Panc1 (cell line): ENCODE data around the gene UFD1. TPM values are rescaled to one million over a fixed set of nuclear protein-coding genes. Genes with fewer than 3 reads are reported as not detected.

Experiments used
- ATAC-seq: fragments of 200-7000 bp; cut with Tn5 transposase; 2 replicates; pipeline ENCODE4 v1.9.1; 2020; ENCODE audit warnings: mild to moderate bottlenecking, moderate library complexity
- BruUV-seq: library from RNA; stranded (reverse); fragments of 400-500 nt; replicated peaks from 2 replicates; lab custom pipeline; 2021; lab: Mats Ljungman, UMichigan
- CTCF ChIA-PET: fragments of 300-600 bp; sonication (Branson Sonifier 250); formaldehyde crosslinking; loops from one replicate; lab custom pipeline; 2022; ENCODE audit warnings: antibody characterized with exemption; lab: Charles Lee
- POLR2A ChIA-PET: fragments of 300-600 bp; sonication (Branson Sonifier 250); formaldehyde crosslinking; loops from one replicate; lab custom pipeline; 2022; ENCODE audit warnings: antibody characterized with exemption; lab: Charles Lee
- DNase-seq: peaks from one replicate; pipeline ENCODE4 v3.0.0-alpha.2; 2010; ENCODE audit warnings: low read depth, low spot score
- H3K27ac ChIP-seq: 2 replicates; pipeline ENCODE4 v1.5.1; 2011; ENCODE audit warnings: mild to moderate bottlenecking, low read length, inconsistent platforms
- H3K27me3 ChIP-seq: fragments of 200-500 bp; sonication (Bioruptor generic); 2 replicates; pipeline ENCODE4 v1.6.0; 2014; ENCODE audit warnings: low read length, inconsistent platforms; ENCODE audit not compliant: control insufficient read depth, insufficient read depth
- H3K36me3 ChIP-seq: fragments of 200-500 bp; sonication (Bioruptor generic); 2 replicates; pipeline ENCODE4 v1.5.1; 2014; ENCODE audit warnings: inconsistent platforms, mild to moderate bottlenecking, low read length, moderate library complexity; ENCODE audit not compliant: control insufficient read depth, insufficient read depth
- H3K4me1 ChIP-seq: 2 replicates; pipeline ENCODE4 v1.5.1; 2011; ENCODE audit warnings: inconsistent platforms, mild to moderate bottlenecking, low read length, moderate library complexity; ENCODE audit not compliant: control insufficient read depth, insufficient read depth
- H3K4me3 ChIP-seq, 2 experiments: 2 replicates each; pipeline ENCODE4 v1.5.1; 2011 to 2012; ENCODE audit warnings: low read depth in 2 of 2, low read length in 2 of 2, mild to moderate bottlenecking in 2 of 2, inconsistent platforms in 1 of 2, moderate library complexity in 1 of 2
- H3K9me3 ChIP-seq: fragments of 200-500 bp; sonication (Bioruptor generic); 2 replicates; pipeline ENCODE4 v1.5.1; 2014; ENCODE audit warnings: low read depth, mild to moderate bottlenecking, inconsistent platforms, low read length, moderate library complexity; ENCODE audit not compliant: control insufficient read depth, insufficient read depth
- CTCF ChIP-seq: fragments of 450-650 bp; IDR thresholded peaks from 2 replicates; pipeline ENCODE4 v1.5.1; 2017; ENCODE audit warnings: mild to moderate bottlenecking
- POLR2AphosphoS5 ChIP-seq: IDR thresholded peaks from 2 replicates; pipeline ENCODE4 v1.6.1; 2012; ENCODE audit warnings: mild to moderate bottlenecking, low read depth, low read length, moderate library complexity
- SIN3A ChIP-seq: IDR thresholded peaks from 2 replicates; pipeline ENCODE4 v1.6.1; 2012; ENCODE audit warnings: low read depth, mild to moderate bottlenecking, low read length, moderate library complexity, borderline replicate concordance; ENCODE audit not compliant: insufficient read depth
- TCF7L2 ChIP-seq: IDR thresholded peaks from 2 replicates; pipeline ENCODE4 v1.6.1; 2011; ENCODE audit warnings: mild to moderate bottlenecking, low read depth, low read length, inconsistent platforms
- in situ Hi-C: cut with HindIII; loops from 2 replicates; pipeline ENCODE4 v1.10.0; 2016; ENCODE audit warnings: low sequenced_read_pairs, low pct_unique_long_range_greater_than_20kb
- intact Hi-C: fragments of 100-400 bp; cut with micrococcal nuclease; formaldehyde crosslinking; loops from one replicate; pipeline ENCODE4 v1.10.0; 2022; ENCODE audit not compliant: unreplicated experiment
- total RNA-seq: library from RNA; stranded (reverse); gene quantifications from one replicate; pipeline ENCODE4 v1.2.1, GENCODE V29; 2021; ENCODE audit not compliant: unreplicated experiment
- TF ChIP-seq, protein P1 (sequence below), 2 experiments: IDR thresholded peaks; 2 replicates each; pipeline ENCODE4 v1.6.1; 2011 to 2012; ENCODE audit warnings: low read depth in 2 of 2, control low read depth in 1 of 2, low read length in 1 of 2, mild to moderate bottlenecking in 1 of 2, moderate library complexity in 1 of 2; ENCODE audit not compliant: insufficient read depth in 1 of 2

Gene UFD1
- total RNA-seq, 1 experiment from 2014 or later: 82.8 TPM

GRCh38 chr22:19518635-19519034, 39.6 kb upstream of the UFD1 start:
- no peak for ATAC-seq
- in situ Hi-C loops: no loop called here
- Histone ChIP-seq H3K9me3 (no peaks in the 10 kb centered on the region), H3K36me3 (no peaks in the 10 kb centered on the region), H3K27me3 (no peaks in the 10 kb centered on the region), H3K4me3 (no peak overlapping the region), H3K4me1 (no peaks in the 10 kb centered on the region), H3K27ac (no peak overlapping the region)
- no TSS peak for BruUV-seq
- CTCF ChIA-PET: no interaction called here
- DNase-seq: no peak
- intact Hi-C loops: no loop called here
- no peak for TF ChIP-seq SIN3A
- POLR2A ChIA-PET: no interaction called here

GRCh38 chr22:19517919-19518611, 39.1 kb upstream of the UFD1 start:
- no peaks in the 10 kb centered on the region for H3K27me3 ChIP-seq
- ATAC-seq: no peak
- intact Hi-C loops (no loop called here), in situ Hi-C loops (no loop called here)
- BruUV-seq: no TSS peak
- no peak overlapping the region for H3K4me3 ChIP-seq
- ChIA-PET POLR2A (no interaction called here), CTCF (no interaction called here)
- no peak overlapping the region for H3K27ac ChIP-seq
- TF ChIP-seq POLR2AphosphoS5: no peak
- TF ChIP-seq CTCF: no peak
- TF ChIP-seq, protein P1, sequence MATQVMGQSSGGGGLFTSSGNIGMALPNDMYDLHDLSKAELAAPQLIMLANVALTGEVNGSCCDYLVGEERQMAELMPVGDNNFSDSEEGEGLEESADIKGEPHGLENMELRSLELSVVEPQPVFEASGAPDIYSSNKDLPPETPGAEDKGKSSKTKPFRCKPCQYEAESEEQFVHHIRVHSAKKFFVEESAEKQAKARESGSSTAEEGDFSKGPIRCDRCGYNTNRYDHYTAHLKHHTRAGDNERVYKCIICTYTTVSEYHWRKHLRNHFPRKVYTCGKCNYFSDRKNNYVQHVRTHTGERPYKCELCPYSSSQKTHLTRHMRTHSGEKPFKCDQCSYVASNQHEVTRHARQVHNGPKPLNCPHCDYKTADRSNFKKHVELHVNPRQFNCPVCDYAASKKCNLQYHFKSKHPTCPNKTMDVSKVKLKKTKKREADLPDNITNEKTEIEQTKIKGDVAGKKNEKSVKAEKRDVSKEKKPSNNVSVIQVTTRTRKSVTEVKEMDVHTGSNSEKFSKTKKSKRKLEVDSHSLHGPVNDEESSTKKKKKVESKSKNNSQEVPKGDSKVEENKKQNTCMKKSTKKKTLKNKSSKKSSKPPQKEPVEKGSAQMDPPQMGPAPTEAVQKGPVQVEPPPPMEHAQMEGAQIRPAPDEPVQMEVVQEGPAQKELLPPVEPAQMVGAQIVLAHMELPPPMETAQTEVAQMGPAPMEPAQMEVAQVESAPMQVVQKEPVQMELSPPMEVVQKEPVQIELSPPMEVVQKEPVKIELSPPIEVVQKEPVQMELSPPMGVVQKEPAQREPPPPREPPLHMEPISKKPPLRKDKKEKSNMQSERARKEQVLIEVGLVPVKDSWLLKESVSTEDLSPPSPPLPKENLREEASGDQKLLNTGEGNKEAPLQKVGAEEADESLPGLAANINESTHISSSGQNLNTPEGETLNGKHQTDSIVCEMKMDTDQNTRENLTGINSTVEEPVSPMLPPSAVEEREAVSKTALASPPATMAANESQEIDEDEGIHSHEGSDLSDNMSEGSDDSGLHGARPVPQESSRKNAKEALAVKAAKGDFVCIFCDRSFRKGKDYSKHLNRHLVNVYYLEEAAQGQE (IDR thresholded peaks at IDR 0.05; ENCODE audit: insufficient read depth in 1 of 2, low read depth in 2 of 2, low read length in 1 of 2): no peak
- no peak for TF ChIP-seq TCF7L2
- TF ChIP-seq SIN3A: no peak
- no peaks in the 10 kb centered on the region for H3K4me1 ChIP-seq
- H3K9me3 ChIP-seq: no peaks in the 10 kb centered on the region
- DNase-seq: no peak
- H3K36me3 ChIP-seq: no peaks in the 10 kb centered on the region

- Histone ChIP-seq H3K4me3 (no peak overlapping the region), H3K4me1 (no peaks in the 10 kb centered on the region), H3K27ac (no peak overlapping the region), H3K9me3 (no peaks in the 10 kb centered on the region), H3K36me3 (no peaks in the 10 kb centered on the region), H3K27me3 (no peaks in the 10 kb centered on the region)
- no peak for ATAC-seq
- DNase-seq: no peak
- in situ Hi-C loops: no loop called here
- intact Hi-C loops: no loop called here
- BruUV-seq: no TSS peak
- TF ChIP-seq, protein P1 (IDR thresholded peaks at IDR 0.05; ENCODE audit: insufficient read depth in 1 of 2, low read depth in 2 of 2, low read length in 1 of 2): no peak
- TF ChIP-seq POLR2AphosphoS5 (no peak), TCF7L2 (no peak), CTCF (no peak), SIN3A (no peak)
- ChIA-PET POLR2A (interaction anchor here (0.5 kb wide), 1 partner anchor 50 kb away, joined by 4 read pairs; no protein-coding TSS in a partner anchor), CTCF (no interaction called here)
Observed at GRCh38 chr22:19517171-19517500, 38.1 kb upstream of the UFD1 start.
